DMS 273 treated with DMSO at 0.1 percent for 48 hours (cell line): Measurements from ENCODE around the gene SF1.

Experiments used
- DNase-seq: peaks from one replicate; lab custom pipeline; 2025; lab: John Stamatoyannopoulos, UW

Gene SF1

GRCh38 chr11:64759722-64760719, 18.3 kb downstream of the SF1 start, which contains the start of gene PYGM:
TSS of gene PYGM (minus strand) at chr11:64759974. CDS start at chr11:64759898, 76 bp downstream.
- DNase-seq: no peak

GRCh38 chr11:64759131-64759721, 19.1 kb downstream of the SF1 start:
- no peak for DNase-seq

DNA sequence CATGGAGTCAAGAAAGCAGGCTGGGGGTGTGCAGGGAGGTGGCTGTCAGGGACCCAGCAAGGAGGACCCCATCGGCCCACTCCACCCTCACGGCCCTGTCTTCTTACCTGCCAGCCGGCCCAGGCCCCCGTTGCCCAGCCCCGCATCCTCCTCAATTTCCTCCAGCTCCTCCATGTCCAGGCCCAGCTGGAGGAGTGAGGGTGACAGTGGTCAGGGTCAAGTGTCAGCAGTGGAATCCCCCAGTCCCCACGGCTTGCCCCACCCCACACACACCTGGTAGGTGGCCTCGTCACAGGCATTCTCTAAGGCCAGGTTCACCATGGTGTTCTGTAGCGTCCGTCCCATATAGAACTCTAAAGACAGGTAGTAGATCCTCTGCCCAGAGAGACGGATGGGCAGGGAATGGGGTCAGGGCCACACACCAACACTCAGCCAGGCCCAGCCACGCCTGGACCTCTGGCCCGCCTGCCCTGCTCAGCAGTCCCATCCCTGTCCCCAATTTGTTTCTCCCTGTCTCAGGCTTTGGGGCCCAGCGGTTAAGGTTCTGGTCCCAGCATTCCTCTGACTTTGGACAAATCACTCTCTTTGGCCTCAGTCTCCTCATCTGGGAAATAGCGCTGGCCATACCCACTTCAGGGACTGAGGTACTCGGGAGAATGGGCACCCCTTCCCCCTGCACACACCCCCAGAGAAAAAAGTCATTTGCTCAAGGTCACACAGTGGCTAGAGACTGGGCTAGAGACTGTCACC, 19.8 kb downstream of the SF1 start:
- no peak for DNase-seq

DNA sequence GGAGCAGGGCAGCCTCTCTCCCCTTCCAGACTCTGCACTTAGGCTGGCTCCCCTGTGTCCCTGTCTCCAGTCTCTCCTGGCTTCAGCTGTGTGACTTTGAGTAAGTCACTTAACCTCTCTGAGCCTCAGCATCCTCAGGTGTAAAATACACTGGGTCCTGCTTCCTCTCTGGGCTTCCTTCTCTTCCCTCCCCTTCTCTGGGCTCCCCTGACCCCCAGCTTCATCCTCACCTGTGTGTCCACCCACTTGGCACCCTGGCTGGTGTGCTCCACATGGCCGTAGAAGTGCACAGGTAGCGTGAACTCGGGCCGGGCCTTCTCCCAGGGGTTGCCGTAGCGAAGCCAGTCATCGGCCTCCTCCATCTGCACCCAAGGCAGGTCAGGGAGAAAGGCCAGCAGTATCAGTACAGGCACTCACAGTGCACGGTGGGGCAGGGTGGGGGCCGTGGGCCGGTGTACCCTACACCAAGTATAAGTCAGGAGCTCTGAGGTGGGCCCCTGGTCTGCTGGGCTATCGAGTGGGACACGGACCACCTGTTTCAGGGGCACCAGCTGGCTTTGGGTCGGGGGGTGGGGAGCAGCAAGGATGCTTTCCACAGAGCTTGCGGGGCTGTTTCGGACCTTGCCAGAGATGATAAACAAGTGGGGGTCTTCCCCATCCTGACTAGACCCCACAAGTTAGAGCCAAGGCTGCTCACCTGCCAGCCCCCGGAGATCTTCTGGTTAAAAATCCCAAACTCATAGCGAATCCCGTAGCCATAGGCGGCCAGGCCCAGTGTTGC, 20.6 kb downstream of the SF1 start:
- no peak for DNase-seq

DNA sequence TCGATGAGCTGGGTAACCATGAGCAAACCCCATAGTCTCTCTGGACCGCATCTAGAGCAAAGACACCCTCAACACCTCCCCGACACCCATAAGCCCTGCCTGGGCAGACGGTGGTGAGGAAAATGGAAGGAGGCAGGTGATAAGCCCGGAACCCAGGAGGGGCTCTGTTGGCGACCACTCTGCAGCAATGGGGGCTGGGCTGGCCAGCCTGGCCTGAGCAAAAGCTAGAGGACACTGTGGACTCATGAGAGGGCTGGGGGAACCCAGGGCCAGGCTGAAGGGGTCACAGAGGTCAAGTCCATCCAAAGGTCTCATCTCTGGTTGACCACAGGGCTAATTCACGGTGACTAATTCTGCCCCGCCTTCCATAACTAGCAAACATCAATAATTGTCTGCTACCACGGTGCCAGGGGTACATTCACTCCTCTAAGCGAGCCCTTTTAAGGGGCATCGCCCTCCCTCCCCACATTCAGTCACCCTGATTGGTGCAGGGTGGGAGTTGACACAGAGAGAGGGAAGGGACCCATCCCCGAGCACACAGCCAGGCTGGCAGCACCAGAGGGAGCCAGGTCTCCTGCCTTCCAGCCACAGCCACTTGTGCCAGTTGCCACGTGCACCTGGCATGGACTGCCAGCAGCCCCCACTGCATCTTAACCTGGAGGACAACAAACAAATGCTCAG, 22.5 kb downstream of the SF1 start:
- no peak for DNase-seq

GRCh38 chr11:64754919-64755662, 23.3 kb downstream of the SF1 start:
- no peak for DNase-seq

DNA sequence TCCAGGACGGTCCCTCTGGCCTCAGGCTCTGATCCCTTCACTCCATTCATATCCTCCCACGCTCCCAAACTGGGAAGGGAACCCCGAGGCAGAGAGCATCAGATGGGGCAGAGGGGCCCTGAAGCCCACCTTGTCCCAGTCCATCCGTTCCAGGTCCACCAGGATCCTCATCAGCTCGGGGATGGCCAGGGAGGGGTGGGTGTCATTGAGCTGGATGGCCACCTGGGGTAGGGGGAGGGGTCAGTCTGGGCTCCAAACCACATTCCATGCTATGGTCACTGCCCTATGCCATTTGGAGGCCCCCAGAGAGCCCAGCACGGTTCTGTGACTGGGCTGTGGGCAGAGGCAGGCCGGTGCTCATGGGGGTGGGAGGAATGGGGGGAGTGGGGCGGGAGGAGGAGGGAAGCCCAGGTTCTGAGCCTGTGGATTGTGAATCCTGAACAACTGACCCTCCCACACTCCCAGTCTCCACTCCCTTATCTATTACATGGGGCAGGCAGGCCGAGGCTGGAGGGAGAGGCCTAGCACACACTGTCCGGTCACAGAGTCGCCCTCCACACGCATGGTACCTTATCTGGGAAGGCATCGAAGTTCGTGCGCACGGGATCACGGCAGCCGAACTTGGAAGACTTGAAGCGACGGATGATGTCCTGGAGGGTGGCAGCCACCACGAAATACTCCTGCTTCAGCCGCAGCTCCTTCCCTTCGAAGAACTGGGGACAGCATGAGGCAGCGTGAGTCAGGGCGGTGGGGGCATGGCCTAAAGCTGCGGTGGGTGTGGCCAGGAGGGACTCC, 24.0 kb downstream of the SF1 start:
- DNase-seq: no peak

GRCh38 chr11:64753380-64754123, 24.8 kb downstream of the SF1 start:
- no peak for DNase-seq

DNA sequence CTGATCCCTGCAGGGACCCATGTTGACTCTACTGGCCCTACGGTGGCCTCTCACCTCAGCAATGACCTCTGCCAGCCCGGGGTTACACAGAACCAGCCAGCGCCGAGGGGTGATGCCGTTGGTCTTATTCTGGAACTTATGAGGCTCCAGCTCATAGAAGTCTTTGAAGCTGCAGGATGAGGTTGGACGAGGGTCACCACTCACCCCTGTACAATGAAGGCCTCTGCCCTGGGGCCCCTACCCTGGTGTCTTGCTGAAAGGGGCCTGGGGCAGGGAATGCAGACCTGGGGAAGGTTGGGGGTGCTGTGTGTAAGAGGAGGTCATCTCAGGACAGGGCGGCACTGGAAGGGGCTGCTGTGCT, 25.3 kb downstream of the SF1 start:
- no peak for DNase-seq

- no peak for DNase-seq
Measured at GRCh38 chr11:64752175-64752970, 26.0 kb downstream of the SF1 start.

DNA sequence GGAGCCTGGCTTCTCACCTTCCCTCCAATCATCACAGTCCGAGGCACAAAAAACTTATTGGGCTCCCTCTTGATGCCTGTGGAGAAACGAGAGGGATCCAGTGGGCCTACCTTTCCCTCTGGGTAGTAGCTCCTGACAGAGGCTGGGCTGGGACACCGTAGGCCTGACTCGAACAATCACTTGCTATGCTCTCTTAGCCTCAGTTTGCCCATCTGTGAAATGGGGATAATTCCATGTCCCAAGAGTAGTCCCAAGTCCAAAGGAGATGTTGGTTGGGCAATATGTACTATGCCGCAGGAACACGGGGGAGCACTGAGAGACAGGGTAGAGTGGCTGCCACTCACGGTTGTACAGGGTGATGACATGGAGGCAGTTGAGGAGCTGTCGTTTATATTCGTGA, 26.8 kb downstream of the SF1 start:
- DNase-seq: no peak

DNA sequence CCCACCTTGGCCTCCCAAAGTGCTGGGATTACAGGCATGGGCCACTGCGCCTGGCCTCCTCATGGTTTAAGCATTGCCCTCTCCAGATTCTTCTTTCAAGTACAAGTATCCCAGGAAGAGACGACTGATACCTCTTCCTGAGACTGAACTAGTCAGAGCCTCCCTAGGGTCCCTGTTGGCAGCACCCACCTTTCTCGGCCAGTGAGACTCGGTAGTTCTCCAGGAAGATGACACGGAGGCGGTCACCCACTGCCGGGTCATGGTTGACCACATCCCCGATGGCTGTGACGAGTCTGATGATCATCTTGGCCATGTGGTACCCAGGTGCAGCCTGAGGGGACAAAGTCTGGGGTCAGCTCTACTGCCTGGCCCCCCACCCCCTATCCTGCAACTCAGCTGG, 27.2 kb downstream of the SF1 start:
- no peak for DNase-seq

GRCh38 chr11:64750361-64751054, 27.8 kb downstream of the SF1 start:
- DNase-seq: no peak

- DNase-seq: no peak
Measured at GRCh38 chr11:64747961-64748665, 30.2 kb downstream of the SF1 start.

GRCh38 chr11:64746486-64746885, 31.9 kb downstream of the SF1 start:
- DNase-seq: no peak

- no peak for DNase-seq
Measured at GRCh38 chr11:64745521-64746328, 32.6 kb downstream of the SF1 start.
